Smooth muscle cell of the brain vasculature (primary cell): Measurements from ENCODE around the gene PSG11.
"Not testable (repeated sequence)": the region's sequence is repeated elsewhere in the genome, so short reads cannot be mapped to it uniquely, and the experiment has no call there.

ENCODE experiments used
- DNase-seq: peaks from one replicate; pipeline ENCODE4 v3.0.0-alpha.2; 2012; ENCODE audit warnings: low read depth, low spot score

Gene PSG11

GRCh38 chr19:42989186-42989585 lies 37.1 kb downstream of the PSG11 start:
- not testable (repeated sequence) for DNase-seq

GRCh38 chr19:42988206-42988605 lies 38.1 kb downstream of the PSG11 start:
- not testable (repeated sequence) for DNase-seq

GRCh38 chr19:42985588-42985987 lies 40.7 kb downstream of the PSG11 start:
- DNase-seq: no peak

- not testable (repeated sequence) for DNase-seq
Observed at GRCh38 chr19:42982111-42982510, 44.2 kb downstream of the PSG11 start.

- not testable (repeated sequence) for DNase-seq
Observed at GRCh38 chr19:42971451-42971850, 54.8 kb downstream of the PSG11 start.

- DNase-seq: no peak
Observed at GRCh38 chr19:42965176-42965575, 61.1 kb downstream of the PSG11 start.

GRCh38 chr19:42961119-42961518 lies 65.2 kb downstream of the PSG11 start:
- DNase-seq: no peak
